CD14-positive monocyte (primary cell): Measurements from ENCODE around the gene TNFRSF6B. TPM values are rescaled to one million over a fixed set of nuclear protein-coding genes. Genes with fewer than 3 reads are reported as not detected.
A peak's percentile ranks its signal among the peaks of the same experiment; 100 is the strongest.

Experiments used
- DNase-seq, 3 donors: peaks; one replicate each; pipeline ENCODE4 v3.0.0-alpha.2; 2011 to 2022
- H2AFZ ChIP-seq: 2 replicates; pipeline ENCODE4 v1.6.0; 2012; ENCODE audit warnings: mild to moderate bottlenecking, low read depth, low read length, inconsistent platforms; ENCODE audit not compliant: insufficient read depth, poor library complexity, severe bottlenecking
- H3K27ac ChIP-seq, 2 donors: 1 replicate in 1 of 2; 2 replicates in 1 of 2; pipeline ENCODE4 v1.5.1; 2012 to 2013; ENCODE audit warnings: low read length in 2 of 2, control low read depth in 1 of 2, inconsistent platforms in 1 of 2, low read depth in 1 of 2, mild to moderate bottlenecking in 1 of 2
- H3K27me3 ChIP-seq, 2 donors: one replicate each; pipeline versions ENCODE4 v1.6.0 to v1.6.1; 2011 to 2013; ENCODE audit warnings: low read length in 2 of 2; ENCODE audit not compliant: control insufficient read depth in 2 of 2, insufficient read depth in 2 of 2
- H3K36me3 ChIP-seq, 2 donors: replicated peaks in 1 of 2; 1 replicate in 1 of 2; 2 replicates in 1 of 2; pipeline versions ENCODE4 v1.5.1 to v1.6.1; 2012 to 2013; ENCODE audit warnings: low read length in 2 of 2, control low read depth in 1 of 2, inconsistent platforms in 1 of 2, mild to moderate bottlenecking in 1 of 2; ENCODE audit not compliant: insufficient read depth in 2 of 2, control insufficient read depth in 1 of 2
- H3K4me1 ChIP-seq, 2 donors: 1 replicate in 1 of 2; 2 replicates in 1 of 2; pipeline versions ENCODE4 v1.5.1 to v1.6.1; 2012 to 2013; ENCODE audit warnings: low read length in 2 of 2, control low read depth in 1 of 2, inconsistent platforms in 1 of 2, mild to moderate bottlenecking in 1 of 2, moderate library complexity in 1 of 2; ENCODE audit not compliant: insufficient read depth in 2 of 2, control insufficient read depth in 1 of 2
- H3K4me2 ChIP-seq: replicated peaks from 2 replicates; pipeline ENCODE3; 2012; ENCODE audit warnings: low read length, moderate library complexity, mild to moderate bottlenecking; ENCODE audit not compliant: poor library complexity, severe bottlenecking; ENCODE audit errors: extremely low read depth
- H3K4me3 ChIP-seq, 3 experiments: fragments of 200-600 bp in 1 of 3; sonication (generic) in 1 of 3; replicated peaks in 1 of 3; 1 replicate in 2 of 3; 2 replicates in 1 of 3; pipeline ENCODE4 v1.5.1; 2011 to 2013; ENCODE audit warnings: low read length in 3 of 3, mild to moderate bottlenecking in 3 of 3, control low read depth in 2 of 3, low read depth in 2 of 3, inconsistent platforms in 1 of 3, moderate library complexity in 1 of 3
- H3K79me2 ChIP-seq: 2 replicates; pipeline ENCODE4 v1.6.0; 2012; ENCODE audit warnings: mild to moderate bottlenecking, control low read depth, inconsistent platforms, low read length, moderate library complexity; ENCODE audit not compliant: insufficient read depth
- H3K9ac ChIP-seq: 2 replicates; pipeline ENCODE4 v1.6.0; 2017; ENCODE audit warnings: low read length, mild to moderate bottlenecking; ENCODE audit not compliant: insufficient read depth, poor library complexity, severe bottlenecking
- H3K9me3 ChIP-seq, 2 donors: replicated peaks in 1 of 2; 1 replicate in 1 of 2; 2 replicates in 1 of 2; pipeline versions ENCODE4 v1.5.1 to v1.6.1; 2012 to 2013; ENCODE audit warnings: low read length in 2 of 2, control low read depth in 1 of 2; ENCODE audit not compliant: control insufficient read depth in 1 of 2, insufficient read depth in 1 of 2
- H4K20me1 ChIP-seq: 2 replicates; pipeline ENCODE4 v1.6.0; 2012; ENCODE audit warnings: mild to moderate bottlenecking, low read length, control low read depth, moderate library complexity; ENCODE audit not compliant: insufficient read depth
- H3K27ac Mint-ChIP-seq, 7 donors: one replicate each; pipeline ENCODE4 v1.8.0; 2020; ENCODE audit warnings: mild to moderate bottlenecking in 7 of 7, mixed read lengths in 7 of 7, moderate library complexity in 6 of 7, inconsistent platforms in 2 of 7
- H3K27me3 Mint-ChIP-seq, 3 donors: one replicate each; pipeline ENCODE4 v1.8.0; 2021 to 2022; ENCODE audit warnings: low read depth in 3 of 3, mild to moderate bottlenecking in 3 of 3, mixed read lengths in 3 of 3, moderate library complexity in 3 of 3, inconsistent platforms in 1 of 3
- H3K36me3 Mint-ChIP-seq, 2 donors: one replicate each; pipeline ENCODE4 v1.8.0; 2020; ENCODE audit warnings: mixed read lengths in 2 of 2, inconsistent platforms in 1 of 2, mild to moderate bottlenecking in 1 of 2
- H3K4me1 Mint-ChIP-seq: one replicate; pipeline ENCODE4 v1.8.0; 2020; ENCODE audit warnings: mild to moderate bottlenecking, mixed read lengths
- H3K4me3 Mint-ChIP-seq, 2 donors: one replicate each; pipeline ENCODE4 v1.8.0; 2020; ENCODE audit warnings: mild to moderate bottlenecking in 2 of 2, mixed read lengths in 2 of 2, moderate library complexity in 1 of 2
- H3K9me3 Mint-ChIP-seq, 7 donors: one replicate each; pipeline ENCODE4 v1.8.0; 2020 to 2022; ENCODE audit warnings: mixed read lengths in 7 of 7, mild to moderate bottlenecking in 6 of 7, moderate library complexity in 6 of 7, inconsistent platforms in 2 of 7
- CTCF ChIP-seq: fragments of 200-600 bp; IDR thresholded peaks from one replicate; pipeline ENCODE4 v1.8.0; 2022; ENCODE audit warnings: antibody characterized with exemption, mild to moderate bottlenecking
- WGBS: methylation state at CpG from one replicate; pipeline ENCODE4 v1.1.5; 2013; ENCODE audit warnings: missing lambda C conversion rate; ENCODE audit not compliant: insufficient coverage; 5-methylcytosine and 5-hydroxymethylcytosine counted together
- intact Hi-C, 2 donors: fragments of 100-400 bp; cut with micrococcal nuclease; formaldehyde crosslinking; loops; one replicate each; pipeline versions ENCODE4 v1.15.0 to v1.15.1; 2023
- polyA plus RNA-seq, 3 donors: library from polyadenylated mRNA; depleted of rRNA in 1 of 3; unstranded in 2 of 3; stranded (reverse) in 1 of 3; fragments of 300-500 nt in 2 of 3; fragments of >200 nt in 1 of 3; fragmentation: Illumina TruSeq in 2 of 3; gene quantifications; 1 replicate in 2 of 3; 2 replicates in 1 of 3; pipeline ENCODE4 v1.2.3, GENCODE V29; 2012 to 2021

TNFRSF6B gene
- polyA plus RNA-seq, 3 donors: 6.5 TPM; not detected in 2

DNA sequence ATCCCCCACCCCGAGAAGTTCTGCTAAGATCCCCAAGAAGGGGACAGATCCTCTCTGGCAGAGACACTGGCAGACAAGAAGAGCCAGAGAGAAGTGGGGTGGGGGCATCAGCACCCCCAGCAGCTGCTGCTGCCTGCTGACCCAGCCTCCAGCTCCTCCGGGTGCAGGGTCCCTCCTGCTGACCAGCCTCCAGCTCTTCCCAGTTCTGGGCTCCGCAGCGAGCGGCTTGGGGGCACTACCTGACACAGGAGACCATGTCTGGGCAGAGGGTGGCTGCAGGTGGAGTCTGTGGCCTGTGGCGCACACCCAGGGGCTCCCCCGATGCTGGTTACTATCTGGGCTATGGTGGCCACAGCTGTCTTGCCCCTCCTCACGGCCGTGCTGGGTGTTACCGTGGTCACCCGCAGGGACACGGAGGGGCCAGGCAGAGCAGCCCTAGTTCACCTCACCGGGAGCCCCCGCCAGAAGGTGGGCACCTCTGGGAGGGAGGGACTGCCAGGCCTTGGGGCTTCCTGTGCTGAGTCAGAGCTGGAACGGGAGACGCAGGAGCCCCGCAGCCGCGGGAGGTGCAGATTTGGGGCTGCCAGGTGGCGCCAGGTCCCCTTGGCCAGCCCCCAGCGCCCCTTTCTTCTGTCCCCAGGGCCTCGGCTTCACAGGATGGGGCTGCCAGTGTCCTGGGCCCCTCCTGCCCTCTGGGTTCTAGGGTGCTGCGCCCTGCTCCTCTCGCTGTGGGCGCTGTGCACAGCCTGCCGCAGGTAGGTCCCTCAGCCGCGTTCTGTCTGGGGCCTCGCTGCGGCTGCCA, 40.6 kb downstream of the TNFRSF6B start:
- H2AFZ ChIP-seq: no peak overlapping the region

DNA sequence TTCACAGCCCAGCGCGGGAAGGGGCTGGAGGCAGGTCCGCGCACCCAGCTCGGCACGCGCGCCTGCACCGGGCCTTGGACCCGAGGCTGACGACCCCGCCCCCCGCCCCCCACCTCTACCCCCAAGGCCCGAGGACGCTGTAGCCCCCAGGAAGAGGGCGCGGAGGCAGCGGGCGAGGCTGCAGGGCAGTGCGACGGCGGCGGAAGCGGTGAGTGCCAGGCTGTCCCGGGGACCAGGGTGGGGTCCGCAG, 41.2 kb downstream of the TNFRSF6B start:
- no peak for DNase-seq

More for the DNA sequence above, 40.6 kb downstream of the TNFRSF6B start:
- WGBS: 20% methylated on average over 30 of the region's 30 CpGs
- DNase-seq: no peak
- H3K9me3 ChIP-seq: no peaks in the 10 kb centered on the region
- H3K27ac ChIP-seq: no peak overlapping the region
- H3K4me3 ChIP-seq: no peak overlapping the region
- no peak overlapping the region for H3K27ac Mint-ChIP-seq
- peak overlapping the region; percentile 91 for H3K4me2 ChIP-seq
- H3K79me2 ChIP-seq: peaks cover 9% of the 10 kb centered on the region
- H4K20me1 ChIP-seq: peaks cover 72% of the 10 kb centered on the region
- H3K27me3 ChIP-seq: peaks cover 8 to 26% of the 10 kb centered on the region in 2 donors
- H3K4me1 Mint-ChIP-seq: peaks cover 21% of the 10 kb centered on the region
- no peak for TF ChIP-seq CTCF
- H3K4me3 Mint-ChIP-seq: peak overlapping the region; percentile 34 to 63
- H3K27me3 Mint-ChIP-seq: peaks cover 17 to 37% (median 25%) of the 10 kb centered on the region in 3 donors
- H3K36me3 ChIP-seq: peaks cover 31 to 42% of the 10 kb centered on the region in 2 donors
- intact Hi-C loops: loop anchor here (5.0 kb wide), 2 partner anchors 95 to 165 kb away; partner anchors contain the start of gene HELZ2 (in 1 of the 2)
- peaks cover 0 to 30% of the 10 kb centered on the region in 2 donors for H3K36me3 Mint-ChIP-seq
- peaks cover 0 to 4% (median 0%) of the 10 kb centered on the region in 7 donors for H3K9me3 Mint-ChIP-seq
- peaks cover 35 to 47% of the 10 kb centered on the region in 2 donors for H3K4me1 ChIP-seq
- no peak overlapping the region for H3K9ac ChIP-seq

More for the DNA sequence above, 41.2 kb downstream of the TNFRSF6B start:
- H3K4me1 ChIP-seq: peaks cover 35 to 47% of the 10 kb centered on the region in 2 donors
- Mint-ChIP-seq H3K27me3 (peaks cover 17 to 37% (median 25%) of the 10 kb centered on the region in 3 donors), H3K36me3 (peaks cover 0 to 30% of the 10 kb centered on the region in 2 donors), H3K4me3 (peak overlapping the region in 1 of 2 donors; percentile 63), H3K4me1 (peaks cover 21% of the 10 kb centered on the region), H3K27ac (no peak overlapping the region), H3K9me3 (peaks cover 0 to 4% (median 0%) of the 10 kb centered on the region in 7 donors)
- H3K27ac ChIP-seq: no peak overlapping the region
- H2AFZ ChIP-seq: no peak overlapping the region
- H3K79me2 ChIP-seq: peaks cover 7% of the 10 kb centered on the region
- H3K27me3 ChIP-seq: peaks cover 8 to 26% of the 10 kb centered on the region in 2 donors
- TF ChIP-seq CTCF: no peak
- H3K4me3 ChIP-seq: peak overlapping the region in 1 of 3 experiments; percentile 14
- intact Hi-C loops: loop anchor here (5.0 kb wide), 2 partner anchors 95 to 165 kb away; partner anchors contain the start of gene HELZ2 (in 1 of the 2)
- 0% methylated on average over 15 of the region's 26 CpGs for WGBS
- no peaks in the 10 kb centered on the region for H3K9me3 ChIP-seq
- H4K20me1 ChIP-seq: peaks cover 67% of the 10 kb centered on the region
- H3K9ac ChIP-seq: no peak overlapping the region
- H3K36me3 ChIP-seq: peaks cover 31 to 37% of the 10 kb centered on the region in 2 donors
- H3K4me2 ChIP-seq: peak overlapping the region; percentile 91
